RCC 7860 (cell line): Measurements from ENCODE around the gene PTPRN2.
"Not testable (repeated sequence)": the region's sequence is repeated elsewhere in the genome, so short reads cannot be mapped to it uniquely, and the experiment has no call there.

Experiments used
- DNase-seq: peaks from one replicate; pipeline ENCODE4 v3.0.0-alpha.2; 2015; ENCODE audit warnings: low spot score
- FAIRE-seq: peaks from 2 replicates; lab custom pipeline; 2012; peaks lifted over from hg19 to GRCh38; lab: Jason Lieb, UNC

Gene PTPRN2

DNA sequence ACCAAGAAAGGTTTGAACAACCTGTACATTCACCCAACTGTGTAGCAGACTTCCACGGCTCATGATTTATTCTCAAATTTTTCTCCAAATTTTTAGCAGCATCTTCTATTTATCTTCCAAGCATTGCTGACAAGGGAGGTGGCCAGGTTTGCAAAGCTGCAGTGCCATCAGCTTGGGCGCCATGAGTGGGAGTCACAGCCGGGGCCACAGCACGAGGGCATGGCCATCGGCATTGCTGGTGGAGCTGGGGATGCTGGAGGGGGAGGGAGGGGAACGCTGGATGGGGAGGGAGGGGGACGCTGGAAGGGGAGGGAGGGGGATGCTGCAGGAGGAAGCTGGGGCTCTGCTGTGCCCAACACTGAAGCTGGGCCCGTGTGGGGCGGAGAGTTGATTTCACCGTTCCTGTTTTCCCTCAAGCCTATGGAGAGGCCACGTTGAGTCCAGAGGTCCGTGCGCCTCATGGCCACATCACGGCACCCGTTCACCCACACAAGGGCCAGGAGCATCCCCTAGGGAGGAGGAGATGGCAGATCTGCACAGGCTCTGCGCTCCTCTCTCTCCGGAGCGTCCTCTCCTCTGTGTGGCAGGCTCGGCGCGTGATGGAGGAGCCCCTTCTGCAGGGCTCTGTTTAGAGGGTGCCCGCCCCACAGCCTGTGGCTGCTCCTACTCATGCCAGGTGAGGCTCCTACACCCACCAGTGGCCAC lies 730.6 kb downstream of the PTPRN2 start:
- no peak for FAIRE-seq
- DNase-seq: no peak

DNA sequence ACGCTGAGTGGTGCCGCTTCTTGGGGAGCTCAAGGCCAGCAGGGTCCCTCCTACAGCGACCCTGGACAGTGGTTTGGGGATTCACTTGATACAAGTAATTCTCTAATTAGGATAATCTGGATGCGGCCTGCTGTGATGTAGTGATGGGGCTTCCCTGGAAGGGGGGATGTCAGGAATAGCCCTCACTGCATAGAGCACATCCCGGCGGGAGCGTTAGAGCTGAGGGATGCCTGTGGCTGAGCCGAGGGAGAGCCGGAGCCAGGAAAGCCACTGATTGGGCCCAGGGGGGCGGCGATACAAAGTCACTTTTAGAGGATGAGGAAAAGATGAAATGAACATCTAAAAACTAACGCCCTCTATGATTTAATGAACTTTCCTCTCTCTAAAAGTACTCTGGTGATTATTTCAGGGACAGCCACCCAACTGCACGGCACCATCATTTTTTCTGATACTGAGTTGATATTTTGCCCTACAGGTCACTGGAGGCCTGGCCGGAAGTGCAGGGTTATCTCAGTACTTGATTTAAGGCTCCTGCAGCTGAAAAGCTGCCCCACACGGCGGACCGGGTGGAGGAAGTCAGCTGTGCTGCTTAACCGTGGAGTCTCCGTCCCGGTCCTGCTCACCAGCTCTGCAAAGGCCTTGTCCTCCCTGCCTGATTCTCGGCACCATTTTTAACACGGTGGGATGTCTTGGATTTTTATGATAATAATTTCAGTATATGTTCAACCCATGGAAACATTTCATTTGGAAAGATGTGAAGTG lies 732.0 kb downstream of the PTPRN2 start:
- FAIRE-seq (no peak), DNase-seq (no peak)

DNA sequence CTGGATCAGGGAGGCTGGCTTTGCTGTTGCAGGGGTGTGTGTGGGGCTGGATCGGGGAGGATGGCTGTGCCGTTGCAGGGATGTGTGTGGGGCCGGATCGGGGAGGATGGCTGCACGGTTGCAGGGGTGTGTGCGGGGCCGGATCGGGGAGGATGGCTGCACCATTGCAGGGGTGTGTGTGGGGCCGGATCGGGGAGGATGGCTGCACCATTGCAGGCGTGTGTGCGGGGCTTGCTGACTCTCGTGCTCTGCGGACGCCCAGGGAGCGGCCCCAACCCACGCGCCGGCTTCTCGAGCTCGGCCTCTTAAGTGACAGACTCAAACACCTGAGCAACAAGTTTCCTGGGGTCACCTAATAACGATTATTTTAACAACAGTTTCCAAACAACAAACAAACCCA lies 732.6 kb downstream of the PTPRN2 start:
- FAIRE-seq: no peak
- DNase-seq: no peak

DNA sequence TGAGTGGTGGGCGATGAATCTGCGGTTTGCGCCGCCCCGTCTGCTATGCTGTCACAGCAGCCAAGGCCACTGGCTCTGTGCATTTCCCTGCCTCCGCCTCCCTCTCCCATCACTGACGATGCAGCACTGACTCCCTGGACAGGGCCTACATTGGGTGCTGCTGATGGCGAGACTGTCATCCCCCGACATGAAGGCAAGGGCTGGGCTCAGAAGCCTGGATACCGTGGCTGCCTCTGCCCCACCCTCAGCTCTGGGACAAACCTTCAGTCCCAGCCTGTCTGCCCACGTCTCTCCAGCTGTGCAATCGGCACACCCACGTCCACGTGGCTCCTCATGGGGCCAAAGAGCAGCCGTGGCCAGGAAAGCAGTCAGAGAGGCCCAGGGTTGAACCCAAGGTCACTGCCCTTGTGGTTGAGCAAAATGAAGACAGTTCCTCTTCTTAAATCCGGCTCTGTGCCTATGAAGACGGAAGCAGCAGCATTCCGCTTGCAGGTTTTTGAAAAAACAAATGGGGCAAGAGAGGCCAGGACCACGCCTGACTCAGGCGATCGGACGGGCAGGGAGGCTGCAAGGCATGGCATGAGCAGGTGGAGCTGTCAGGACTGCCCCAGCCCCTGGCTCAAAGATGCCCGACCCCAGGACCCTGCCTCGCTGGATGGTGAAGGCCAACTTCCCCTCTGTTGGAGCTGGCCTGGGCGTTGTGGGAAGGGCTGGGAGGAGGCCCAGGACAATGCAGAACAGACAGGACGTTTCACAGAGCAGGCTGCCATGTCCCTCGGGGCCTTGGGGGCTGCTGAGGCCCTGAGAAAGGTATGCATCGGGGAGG lies 733.3 kb downstream of the PTPRN2 start:
- FAIRE-seq (no peak), DNase-seq (no peak)

DNA sequence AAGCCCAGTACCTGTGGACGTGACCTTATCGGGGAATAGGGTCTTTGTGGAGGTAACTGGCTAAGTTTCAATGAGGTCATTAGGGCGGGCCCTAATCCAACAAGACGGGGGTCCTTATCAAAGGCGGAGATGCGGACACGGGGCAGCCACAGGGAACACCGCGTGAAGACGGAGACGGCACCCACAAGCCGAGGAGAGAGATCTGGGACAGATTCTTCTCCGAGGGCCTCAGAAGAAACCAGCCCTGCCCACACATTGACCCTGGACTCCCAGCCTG lies 733.9 kb downstream of the PTPRN2 start:
- DNase-seq: no peak

DNA sequence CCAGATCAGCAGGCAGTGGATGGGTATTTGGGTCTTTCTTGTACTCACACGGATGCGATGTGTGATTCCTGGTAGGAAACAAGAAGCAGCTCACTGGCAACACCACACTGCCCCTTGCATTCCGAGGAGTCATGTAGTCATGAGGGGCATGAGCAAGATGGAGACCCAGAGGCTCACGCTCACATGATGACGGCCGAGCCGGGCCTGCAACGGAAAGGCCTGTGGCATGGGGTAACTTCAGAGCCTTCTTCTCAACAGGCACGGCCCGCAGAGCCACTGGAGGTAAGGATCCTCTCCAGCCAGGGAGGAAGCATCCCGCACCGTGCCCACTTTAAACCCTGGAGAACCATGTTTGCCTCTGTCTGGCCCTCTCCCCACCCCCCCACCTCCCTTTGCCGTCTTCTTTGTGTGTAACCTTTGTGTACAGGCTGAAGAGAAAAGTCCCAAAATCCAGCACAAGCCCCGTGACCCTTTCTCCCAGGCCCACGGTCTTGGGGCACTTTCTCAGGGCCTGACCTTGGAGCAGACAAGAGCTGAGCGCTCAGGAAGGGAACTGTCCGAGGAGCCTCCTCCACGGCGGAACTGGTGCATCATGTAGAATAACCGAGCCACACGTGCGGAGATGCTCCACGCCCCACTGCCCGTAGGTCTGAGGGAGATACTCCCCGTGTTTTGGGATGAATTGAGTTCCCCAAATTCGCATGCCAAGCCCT lies 734.4 kb downstream of the PTPRN2 start:
- no peak for FAIRE-seq

More for the DNA sequence above, 733.9 kb downstream of the PTPRN2 start:
- FAIRE-seq: no peak

DNA sequence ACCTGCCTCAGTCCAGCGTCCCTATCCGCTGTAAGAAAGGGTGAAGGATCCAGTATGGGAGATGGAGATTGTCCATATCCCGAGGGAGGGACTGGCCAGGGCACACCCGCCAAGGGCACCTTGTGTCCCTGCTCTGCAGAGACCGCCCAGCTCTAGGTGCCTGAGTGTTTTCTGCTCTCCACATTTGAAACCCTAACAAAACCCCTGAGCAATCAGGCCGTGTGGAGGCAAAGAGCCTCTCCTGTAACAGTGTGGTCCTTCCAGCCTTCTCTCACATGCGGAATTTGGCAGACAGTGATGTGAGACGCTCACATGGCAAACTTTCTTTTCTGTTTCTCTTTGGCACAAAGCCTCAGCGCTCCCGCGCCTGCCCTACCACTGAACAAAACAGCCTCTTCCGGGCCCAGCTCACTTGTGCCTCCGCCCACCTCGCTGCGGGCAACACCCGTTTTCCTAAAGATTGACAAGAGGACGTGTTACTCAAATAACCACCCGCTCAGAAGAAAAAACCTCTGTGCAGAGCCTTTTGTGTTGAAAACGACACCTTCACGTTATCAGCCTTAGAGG lies 736.0 kb downstream of the PTPRN2 start:
- FAIRE-seq (no peak), DNase-seq (no peak)

More for the DNA sequence above, 734.4 kb downstream of the PTPRN2 start:
- DNase-seq: no peak

DNA sequence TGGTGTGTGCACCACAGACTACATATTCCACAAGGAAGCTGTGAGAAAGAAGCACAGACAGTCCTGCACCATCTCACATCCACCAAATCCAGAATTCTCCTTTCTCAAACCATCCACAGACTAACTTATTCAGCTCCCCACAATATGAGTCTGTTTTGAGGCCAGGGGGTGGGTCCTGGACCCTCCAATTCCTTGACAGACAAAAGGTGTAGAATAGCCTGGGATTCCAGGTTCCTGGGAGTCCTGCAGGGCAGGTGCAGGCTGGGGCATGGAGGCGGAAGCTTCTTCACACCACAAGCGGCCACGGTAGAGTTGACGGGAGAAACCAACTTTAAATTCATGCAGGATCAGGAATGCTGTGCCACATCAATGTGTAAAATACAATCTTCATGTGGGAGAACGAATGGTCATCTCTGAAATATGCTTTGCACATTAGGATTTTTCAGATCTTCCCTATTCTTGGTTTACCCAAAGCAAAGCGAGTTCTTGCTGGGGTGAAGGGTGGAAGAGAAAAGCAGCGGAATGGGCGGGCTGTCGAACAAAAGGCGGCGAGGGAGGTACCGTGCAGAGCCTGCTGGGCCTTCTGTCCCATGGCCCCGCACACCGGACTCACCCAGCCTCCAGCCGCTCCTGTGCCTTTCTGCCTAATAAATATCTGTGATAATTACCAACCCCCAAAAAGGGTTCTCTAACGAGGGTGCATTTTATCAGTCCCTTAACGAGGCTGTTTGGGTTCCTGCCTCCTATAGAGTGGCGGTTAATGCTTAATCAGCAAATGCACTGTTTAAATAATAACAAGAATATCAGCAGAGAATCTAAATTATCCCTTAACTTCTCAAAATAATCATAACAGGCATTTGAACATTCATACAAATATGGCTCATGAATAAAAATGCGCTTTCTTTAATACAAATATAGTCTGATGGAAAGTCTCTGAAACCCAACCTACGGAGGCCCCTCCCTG lies 736.9 kb downstream of the PTPRN2 start:
- FAIRE-seq (no peak), DNase-seq (no peak)

DNA sequence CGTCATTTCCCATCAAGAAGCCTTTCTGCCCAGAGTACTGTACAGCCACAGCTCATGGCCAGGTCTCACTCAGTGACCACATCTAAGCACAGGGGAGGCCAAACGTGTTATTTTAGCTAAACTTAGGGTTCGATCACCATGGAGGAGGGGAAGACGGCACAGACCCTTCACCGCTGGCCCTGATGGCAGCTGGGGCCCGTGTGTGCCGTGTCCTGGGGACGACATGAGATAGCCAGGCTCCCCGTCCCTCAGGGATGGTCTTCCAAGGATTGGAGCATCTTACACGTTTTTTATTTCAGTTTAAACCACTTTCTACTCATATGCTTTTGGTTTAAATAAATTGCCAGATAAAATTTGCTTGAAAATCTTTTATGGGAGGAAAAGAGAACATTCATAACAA lies 737.9 kb downstream of the PTPRN2 start:
- DNase-seq (no peak), FAIRE-seq (no peak)

DNA sequence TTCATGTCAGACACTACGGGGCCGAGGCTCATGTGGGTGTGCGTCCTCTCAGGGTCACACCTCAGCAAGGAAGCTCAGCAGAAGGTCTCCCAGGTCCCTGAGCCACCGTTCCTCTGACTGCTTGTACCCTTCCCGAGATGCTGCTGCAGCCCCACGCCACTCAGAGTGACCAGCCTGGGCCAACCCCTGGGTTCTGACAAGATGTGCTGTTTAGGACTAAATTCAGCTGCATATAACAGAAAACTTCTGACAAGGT lies 738.4 kb downstream of the PTPRN2 start:
- no peak for FAIRE-seq
- DNase-seq: no peak

DNA sequence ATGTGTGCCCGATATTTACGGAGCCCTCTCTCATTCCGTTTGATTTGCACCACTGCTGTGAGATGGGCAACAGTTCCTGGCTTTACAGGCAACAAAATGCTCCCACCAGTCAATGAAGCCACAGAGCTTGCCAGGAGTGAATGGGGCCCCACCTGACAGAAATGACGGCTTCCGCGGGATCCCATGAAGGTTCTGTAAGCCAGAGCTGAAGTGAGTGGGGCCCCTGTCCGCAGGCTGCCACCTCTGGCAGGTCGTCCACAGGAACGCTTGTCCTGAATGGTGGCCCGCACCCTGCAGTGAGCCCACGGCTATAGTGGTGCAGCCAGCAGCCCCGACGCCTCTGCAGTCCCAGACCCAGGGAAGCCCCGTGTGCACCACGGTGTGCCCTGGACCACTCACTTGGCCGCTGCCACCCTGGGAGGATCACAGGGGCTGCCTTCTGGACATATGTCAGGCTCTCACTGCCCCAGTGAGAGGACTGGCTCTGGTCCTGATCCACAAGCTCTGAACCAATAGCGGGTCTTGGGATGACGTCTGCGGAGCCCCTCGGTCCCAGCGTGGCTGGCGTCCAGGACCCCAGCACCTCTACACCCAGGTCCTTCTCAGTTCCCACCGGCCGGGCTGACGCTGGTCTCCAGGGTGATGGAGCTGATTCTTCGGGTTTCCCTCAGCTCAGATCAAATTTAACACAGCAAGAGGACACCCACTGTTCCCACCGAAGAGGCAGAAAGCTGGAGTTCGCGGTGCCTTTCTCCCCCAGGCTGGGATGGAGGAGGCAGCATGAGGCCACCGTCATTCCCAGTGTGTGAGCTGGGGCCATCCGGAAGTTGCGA lies 738.9 kb downstream of the PTPRN2 start:
- DNase-seq: no peak
- FAIRE-seq: no peak

DNA sequence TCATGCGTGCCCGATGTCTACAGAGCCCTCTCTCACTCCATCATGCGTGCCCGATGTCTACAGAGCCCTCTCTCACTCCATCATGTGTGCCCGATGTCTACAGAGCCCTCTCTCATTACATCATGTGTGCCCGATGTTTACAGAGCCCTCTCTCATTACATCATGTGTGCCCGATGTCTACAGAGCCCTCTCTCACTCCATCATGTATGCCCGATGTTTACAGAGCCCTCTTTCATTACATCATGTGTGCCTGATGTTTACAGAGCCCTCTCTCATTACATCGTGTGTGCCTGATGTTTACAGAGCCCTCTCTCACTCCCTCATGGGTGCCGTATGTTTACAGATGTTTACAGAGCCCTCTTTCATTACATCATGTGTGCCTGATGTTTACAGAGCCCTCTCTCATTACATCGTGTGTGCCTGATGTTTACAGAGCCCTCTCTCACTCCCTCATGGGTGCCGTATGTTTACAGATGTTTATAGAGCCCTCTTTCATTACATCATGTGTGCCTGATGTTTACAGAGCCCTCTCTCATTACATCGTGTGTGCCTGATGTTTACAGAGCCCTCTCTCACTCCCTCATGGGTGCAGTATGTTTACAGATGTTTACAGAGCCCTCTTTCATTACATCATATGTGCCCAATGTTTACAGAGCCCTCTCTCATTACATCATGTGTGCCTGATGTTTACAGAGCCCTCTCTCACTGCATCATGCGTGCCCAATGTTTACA lies 739.7 kb downstream of the PTPRN2 start:
- not testable (repeated sequence) for FAIRE-seq, DNase-seq

DNA sequence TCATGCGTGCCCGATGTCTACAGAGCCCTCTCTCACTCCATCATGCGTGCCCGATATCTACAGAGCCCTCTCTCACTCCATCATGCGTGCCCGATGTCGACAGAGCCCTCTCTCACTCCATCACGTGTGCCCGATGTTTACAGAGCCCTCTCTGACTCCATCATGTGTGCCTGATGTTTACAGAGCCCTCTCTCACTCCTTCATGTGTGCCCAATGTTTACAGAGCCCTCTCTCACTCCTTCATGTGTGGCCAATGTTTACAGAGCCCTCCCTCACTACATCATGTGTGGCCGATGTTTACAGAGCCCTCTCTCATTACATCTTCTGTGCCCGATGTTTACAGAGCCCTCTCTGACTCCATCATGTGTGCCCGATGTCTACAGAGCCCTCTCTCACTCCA lies 740.9 kb downstream of the PTPRN2 start:
- FAIRE-seq, DNase-seq: not testable (repeated sequence)

DNA sequence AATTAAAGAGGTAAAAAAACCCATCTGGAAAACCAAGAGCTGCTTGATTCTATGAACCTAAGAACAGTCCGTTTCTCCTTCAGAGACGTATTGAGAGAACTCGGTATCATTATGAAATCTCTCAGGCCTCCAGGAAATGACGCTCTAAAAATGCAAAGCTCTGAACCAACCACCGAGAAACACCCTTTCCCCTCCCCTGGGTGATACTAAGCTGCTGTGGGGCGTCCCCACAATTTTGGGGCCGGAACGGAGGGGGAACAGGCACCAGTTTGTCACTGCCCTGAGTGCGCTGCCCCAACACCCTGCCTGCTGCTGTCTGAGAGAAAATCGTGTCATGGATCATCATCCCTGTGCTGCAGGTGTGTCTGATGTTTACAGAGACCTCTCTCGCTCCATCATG lies 741.4 kb downstream of the PTPRN2 start:
- FAIRE-seq (no peak), DNase-seq (no peak)

DNA sequence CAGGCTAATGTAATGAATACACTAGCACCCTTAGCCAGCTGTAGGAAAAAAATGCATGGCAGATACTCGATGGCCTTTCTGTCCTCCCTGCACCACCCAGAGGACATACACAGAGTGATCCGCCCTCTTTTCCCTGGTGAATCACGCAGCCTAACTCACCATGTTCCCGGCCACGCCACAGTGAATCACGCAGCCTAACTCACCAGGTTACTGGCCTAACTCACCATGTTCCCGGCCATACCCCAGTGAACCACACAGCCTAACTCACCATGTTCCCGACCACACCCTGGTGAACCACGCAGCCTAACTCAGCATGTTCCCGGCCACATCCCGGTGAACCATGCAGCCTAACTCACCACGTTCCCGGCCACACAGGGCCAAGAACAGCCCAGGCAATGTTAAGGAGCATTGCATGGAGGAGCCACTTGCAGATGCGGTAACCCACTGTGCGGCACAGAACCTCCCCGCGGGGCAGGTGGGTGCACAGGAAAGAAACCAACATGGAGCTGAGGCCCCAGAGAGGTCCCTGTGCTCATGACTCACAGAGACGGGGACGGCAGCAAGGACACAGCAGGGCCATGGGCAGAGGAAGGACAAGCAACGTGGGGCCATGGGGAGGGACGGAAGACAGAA lies 742.3 kb downstream of the PTPRN2 start:
- FAIRE-seq (no peak), DNase-seq (no peak)

DNA sequence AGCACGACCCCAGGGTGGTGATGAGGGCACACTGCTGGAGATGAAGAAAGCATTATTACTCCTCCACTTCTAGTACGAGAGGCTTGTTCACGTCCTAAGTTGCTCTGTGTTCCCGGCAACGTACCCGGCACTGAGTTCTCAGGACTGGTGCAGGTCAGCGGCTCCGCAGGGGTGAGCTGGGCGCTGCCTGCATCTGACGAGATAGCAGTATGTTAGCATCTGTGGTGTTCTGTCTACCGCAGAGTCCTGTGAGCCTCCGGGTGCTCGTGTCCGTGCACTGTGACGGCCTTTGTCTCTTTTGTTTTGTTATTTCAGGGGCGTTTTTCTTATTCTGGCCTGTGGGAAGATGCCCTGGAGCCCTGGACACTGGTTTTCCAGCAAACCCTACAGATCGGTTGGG lies 743.0 kb downstream of the PTPRN2 start:
- no peak for FAIRE-seq
- no peak for DNase-seq

DNA sequence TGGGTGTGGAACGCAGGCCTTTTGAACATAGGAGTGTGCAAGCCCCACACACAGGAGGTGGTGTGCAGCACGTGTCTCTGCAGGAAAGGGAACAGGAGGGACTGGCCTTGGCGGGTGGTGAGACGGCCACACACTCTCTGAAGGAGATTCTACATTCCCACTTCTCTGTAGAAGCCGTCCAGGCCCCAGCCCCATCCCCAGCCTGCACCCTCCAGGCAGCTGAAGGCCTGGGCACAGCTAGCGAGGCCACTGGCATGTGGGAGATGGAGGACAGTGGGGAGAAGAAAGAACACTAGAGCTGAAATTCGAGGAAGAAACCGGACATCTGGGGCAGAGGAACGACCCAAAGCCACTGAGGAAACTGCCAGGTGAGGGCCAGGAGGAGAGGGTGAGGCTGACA lies 743.5 kb downstream of the PTPRN2 start:
- no peak for FAIRE-seq
- DNase-seq: no peak
